Ectodermal cell (in vitro differentiated cells): Measurements from ENCODE around the gene IL1B.
"Not testable (repeated sequence)": the region's sequence is repeated elsewhere in the genome, so short reads cannot be mapped to it uniquely, and the experiment has no call there.

Experiments used
- H3K27ac ChIP-seq: 2 replicates; pipeline ENCODE4 v1.7.0; 2013; ENCODE audit warnings: mild to moderate bottlenecking, low read depth, low read length; ENCODE audit not compliant: insufficient read depth, poor library complexity, severe bottlenecking
- H3K27me3 ChIP-seq: 2 replicates; pipeline ENCODE4 v1.7.0; 2013; ENCODE audit warnings: mild to moderate bottlenecking, low read length; ENCODE audit not compliant: insufficient read depth, control insufficient read depth, poor library complexity, severe bottlenecking
- H3K36me3 ChIP-seq: one replicate; pipeline ENCODE4 v1.7.0; 2013; ENCODE audit warnings: low read length; ENCODE audit not compliant: control insufficient read depth, insufficient read depth
- H3K4me1 ChIP-seq: one replicate; pipeline ENCODE4 v1.7.0; 2013; ENCODE audit warnings: low read length; ENCODE audit not compliant: control insufficient read depth, insufficient read depth
- H3K4me3 ChIP-seq: 2 replicates; pipeline ENCODE4 v1.7.0; 2013; ENCODE audit warnings: low read depth, low read length, control low read depth; ENCODE audit not compliant: insufficient read depth
- H3K9me3 ChIP-seq: 2 replicates; pipeline ENCODE4 v1.7.0; 2013; ENCODE audit warnings: mild to moderate bottlenecking, low read length, moderate library complexity; ENCODE audit not compliant: control insufficient read depth
- WGBS, 2 experiments: methylation state at CpG; one replicate each; pipeline ENCODE4 v1.1.7; 2013; ENCODE audit warnings: missing lambda C conversion rate in 2 of 2; 5-methylcytosine and 5-hydroxymethylcytosine counted together

Gene IL1B

GRCh38 chr2:112876971-112877361 lies 40.4 kb upstream of the IL1B start:
- Histone ChIP-seq H3K9me3 (no peaks in the 10 kb centered on the region), H3K27ac (no peak overlapping the region)
- 94 to 96% methylated on average over 4 of the region's 4 CpGs for WGBS, 2 experiments

GRCh38 chr2:112876257-112876970 lies 39.8 kb upstream of the IL1B start:
- WGBS, 2 experiments = 93 to 95% methylated on average over 3 of the region's 3 CpGs
- H3K27ac ChIP-seq = no peak overlapping the region
- no peaks in the 10 kb centered on the region for H3K4me1 ChIP-seq

More at GRCh38 chr2:112876971-112877361, 40.4 kb upstream of the IL1B start:
- H3K4me3 ChIP-seq = no peak overlapping the region
- no peaks in the 10 kb centered on the region for H3K36me3 ChIP-seq
- no peaks in the 10 kb centered on the region for H3K4me1 ChIP-seq
- no peaks in the 10 kb centered on the region for H3K27me3 ChIP-seq

GRCh38 chr2:112870841-112871835 lies 34.6 kb upstream of the IL1B start:
- Histone ChIP-seq H3K27ac (no peak overlapping the region), H3K9me3 (no peaks in the 10 kb centered on the region), H3K27me3 (no peaks in the 10 kb centered on the region), H3K4me3 (no peak overlapping the region), H3K4me1 (no peaks in the 10 kb centered on the region), H3K36me3 (no peaks in the 10 kb centered on the region)
- WGBS, 2 experiments = 71 to 78% methylated on average over 8 to 9 of the region's 9 CpGs

More at GRCh38 chr2:112876257-112876970, 39.8 kb upstream of the IL1B start:
- Histone ChIP-seq H3K9me3 (no peaks in the 10 kb centered on the region), H3K4me3 (no peak overlapping the region), H3K36me3 (no peaks in the 10 kb centered on the region), H3K27me3 (no peaks in the 10 kb centered on the region)

GRCh38 chr2:112869258-112869842 lies 32.8 kb upstream of the IL1B start:
- Histone ChIP-seq H3K27ac (no peak overlapping the region), H3K36me3 (no peaks in the 10 kb centered on the region), H3K4me3 (no peak overlapping the region), H3K27me3 (no peaks in the 10 kb centered on the region), H3K9me3 (peaks cover 3% of the 10 kb centered on the region), H3K4me1 (no peaks in the 10 kb centered on the region)
- 73 to 74% methylated on average over 6 of the region's 7 CpGs for WGBS, 2 experiments

GRCh38 chr2:112867701-112868631 lies 31.4 kb upstream of the IL1B start:
- no peaks in the 10 kb centered on the region for H3K36me3 ChIP-seq
- WGBS, 2 experiments = 91 to 92% methylated on average over 7 of the region's 7 CpGs
- no peaks in the 10 kb centered on the region for H3K27me3 ChIP-seq
- H3K4me3 ChIP-seq = no peak overlapping the region
- no peak overlapping the region for H3K27ac ChIP-seq
- H3K4me1 ChIP-seq = no peaks in the 10 kb centered on the region
- H3K9me3 ChIP-seq = peaks cover 3% of the 10 kb centered on the region

- WGBS, 2 experiments = 94 to 97% methylated on average over 8 of the region's 8 CpGs
- H3K36me3 ChIP-seq = no peaks in the 10 kb centered on the region
- H3K4me3 ChIP-seq = no peak overlapping the region
- no peaks in the 10 kb centered on the region for H3K27me3 ChIP-seq
- H3K27ac ChIP-seq = no peak overlapping the region
- H3K9me3 ChIP-seq = peaks cover 3% of the 10 kb centered on the region
- H3K4me1 ChIP-seq = no peaks in the 10 kb centered on the region
Observed at GRCh38 chr2:112866128-112866835, 29.7 kb upstream of the IL1B start.

- Histone ChIP-seq H3K4me3 (no peak overlapping the region), H3K9me3 (peaks cover 8% of the 10 kb centered on the region), H3K27ac (no peak overlapping the region), H3K27me3 (no peaks in the 10 kb centered on the region), H3K4me1 (no peaks in the 10 kb centered on the region), H3K36me3 (no peaks in the 10 kb centered on the region)
- 85 to 90% methylated on average over 1 of the region's 1 CpG for WGBS, 2 experiments
Observed at GRCh38 chr2:112864072-112864471, 27.5 kb upstream of the IL1B start.

GRCh38 chr2:112859406-112860183 lies 23.0 kb upstream of the IL1B start:
- H3K4me3 ChIP-seq, H3K27ac ChIP-seq, H3K27me3 ChIP-seq, H3K4me1 ChIP-seq, H3K36me3 ChIP-seq, H3K9me3 ChIP-seq: not testable (repeated sequence)
- 78 to 100% methylated on average over 1 to 5 of the region's 6 CpGs for WGBS, 2 experiments
